C4-2B (cell line): ENCODE results near the gene GRAMD2A.

ENCODE experiments used
- H3K27ac ChIP-seq: fragments of 450-650 bp; 2 replicates; pipeline ENCODE4 v1.5.1; 2017
- CTCF ChIP-seq: fragments of 450-650 bp; conservative IDR thresholded peaks from 2 replicates; pipeline ENCODE4 v1.5.1; 2017; ENCODE audit warnings: mild to moderate bottlenecking
- ZFX ChIP-seq: fragments of 450-650 bp; IDR thresholded peaks from 2 replicates; pipeline ENCODE4 v1.6.1; 2017

Gene GRAMD2A

GRCh38 chr15:72154316-72154715 is 43.3 kb downstream of the GRAMD2A start:
- no peak for TF ChIP-seq CTCF
- TF ChIP-seq ZFX = no peak
- no peak overlapping the region for H3K27ac ChIP-seq

DNA sequence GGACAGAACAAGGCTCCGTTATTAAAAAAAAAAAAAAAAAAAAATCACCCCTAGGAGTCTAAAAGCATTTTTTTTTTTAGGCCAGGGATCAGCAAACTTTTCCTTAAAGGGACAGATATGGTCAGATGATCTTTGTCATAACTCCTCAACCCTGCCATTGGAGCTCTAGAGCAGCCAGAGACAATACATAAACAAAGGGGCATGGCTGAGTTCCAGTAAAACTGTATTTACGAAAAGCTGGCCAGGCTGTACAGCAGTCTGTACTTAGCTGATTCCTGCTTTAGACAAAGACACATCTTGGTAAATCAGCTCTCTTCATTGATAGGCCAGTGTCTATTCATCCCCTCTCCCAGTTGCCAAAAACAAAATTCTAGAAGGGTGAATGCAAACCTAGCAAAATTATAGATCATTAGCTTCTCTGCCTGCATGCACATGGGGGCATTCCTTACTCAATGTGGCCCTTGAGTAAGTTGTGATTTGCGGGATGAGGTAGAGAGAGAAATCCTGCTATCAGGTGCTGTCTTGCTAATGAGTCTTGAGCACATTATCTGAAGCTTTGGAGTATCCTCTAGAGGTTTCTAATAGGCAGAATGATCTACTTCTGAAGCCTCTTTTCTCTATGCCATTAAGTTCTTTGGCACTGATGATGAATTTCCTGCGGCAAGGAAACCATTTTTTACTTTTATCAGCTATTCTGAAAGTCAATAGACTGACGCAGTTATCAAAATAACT is 44.2 kb downstream of the GRAMD2A start:
- TF ChIP-seq ZFX = no peak
- no peak for TF ChIP-seq CTCF
- no peak overlapping the region; the same call in 1 of the 2 replicates for H3K27ac ChIP-seq

- no peak overlapping the region for H3K27ac ChIP-seq
- no peak for TF ChIP-seq CTCF
- TF ChIP-seq ZFX = no peak
Measured at GRCh38 chr15:72147418-72147817, 50.2 kb downstream of the GRAMD2A start.

GRCh38 chr15:72146934-72147333 is 50.7 kb downstream of the GRAMD2A start:
- TF ChIP-seq ZFX = no peak
- no peak for TF ChIP-seq CTCF

GRCh38 chr15:72146221-72146620 is 51.4 kb downstream of the GRAMD2A start:
- no peak overlapping the region for H3K27ac ChIP-seq
- no peak for TF ChIP-seq CTCF
- TF ChIP-seq ZFX = no peak

More at GRCh38 chr15:72146934-72147333, 50.7 kb downstream of the GRAMD2A start:
- H3K27ac ChIP-seq = no peak overlapping the region

GRCh38 chr15:72141171-72142084 is 56.2 kb downstream of the GRAMD2A start:
- TF ChIP-seq CTCF = no peak
- TF ChIP-seq ZFX = no peak
- H3K27ac ChIP-seq = no peak overlapping the region

- TF ChIP-seq ZFX (no peak), CTCF (no peak)
- no peak overlapping the region for H3K27ac ChIP-seq
Measured at GRCh38 chr15:72140088-72140487, 57.5 kb downstream of the GRAMD2A start.
